HepG2 (cell line): ENCODE measurements around the gene DDRGK1. TPM values are rescaled to one million over a fixed set of nuclear protein-coding genes. Genes with fewer than 3 reads are reported as not detected.

Experiments used
- ARID4A ChIP-seq: sonication (generic); formaldehyde crosslinking; IDR thresholded peaks from 2 replicates; pipeline ENCODE4 v1.5.0; 2020; ENCODE audit warnings: mild to moderate bottlenecking, missing genetic modification reagents, borderline replicate concordance
- ATF1 ChIP-seq: IDR thresholded peaks from 2 replicates; pipeline ENCODE4 v1.6.1; 2016; ENCODE audit warnings: mild to moderate bottlenecking, control low read depth
- ATF2 ChIP-seq: sonication (generic); formaldehyde crosslinking; IDR thresholded peaks from 2 replicates; pipeline ENCODE4 v1.4.0; 2020; ENCODE audit warnings: missing genetic modification reagents
- CREB3 ChIP-seq: sonication (generic); formaldehyde crosslinking; IDR thresholded peaks from 2 replicates; pipeline ENCODE4 v1.5.0; 2020; ENCODE audit warnings: missing genetic modification reagents
- CREBL2 ChIP-seq: sonication (generic); formaldehyde crosslinking; IDR thresholded peaks from 2 replicates; pipeline ENCODE4 v1.8.1; 2023; ENCODE audit warnings: missing genetic modification reagents, mild to moderate bottlenecking, borderline replicate concordance
- ELF4 ChIP-seq: sonication (generic); formaldehyde crosslinking; IDR thresholded peaks from 2 replicates; pipeline ENCODE4 v1.5.0; 2020; ENCODE audit warnings: missing genetic modification reagents, mild to moderate bottlenecking, moderate library complexity, borderline replicate concordance
- FOXC1 ChIP-seq: sonication (generic); formaldehyde crosslinking; IDR thresholded peaks from 2 replicates; pipeline ENCODE4 v1.8.0; 2022; ENCODE audit warnings: mild to moderate bottlenecking, missing genetic modification reagents, borderline replicate concordance
- FUBP1 ChIP-seq: sonication (generic); formaldehyde crosslinking; IDR thresholded peaks from 2 replicates; pipeline ENCODE4 v1.5.1; 2020; ENCODE audit warnings: missing genetic modification reagents, mild to moderate bottlenecking, borderline replicate concordance
- HMG20A ChIP-seq: IDR thresholded peaks from 2 replicates; pipeline ENCODE4 v1.6.1; 2016; ENCODE audit warnings: borderline replicate concordance
- KDM4B ChIP-seq: sonication (generic); formaldehyde crosslinking; IDR thresholded peaks from 2 replicates; pipeline ENCODE4 v1.4.0; 2020; ENCODE audit warnings: missing genetic modification reagents
- MBD4 ChIP-seq: IDR thresholded peaks from 2 replicates; pipeline ENCODE4 v1.6.1; 2012; ENCODE audit warnings: low read length, inconsistent platforms, borderline replicate concordance
- MIXL1 ChIP-seq: IDR thresholded peaks from 2 replicates; pipeline ENCODE4 v1.6.1; 2016
- NKX3-1 ChIP-seq: sonication (generic); formaldehyde crosslinking; IDR thresholded peaks from 2 replicates; pipeline ENCODE4 v1.5.0; 2020; ENCODE audit warnings: missing genetic modification reagents
- NR3C1 ChIP-seq: sonication (generic); formaldehyde crosslinking; IDR thresholded peaks from 2 replicates; pipeline ENCODE4 v1.4.0; 2020; ENCODE audit warnings: missing genetic modification reagents
- PHF5A ChIP-seq: IDR thresholded peaks from one replicate; pipeline ENCODE4 v1.6.1; 2018; ENCODE audit warnings: low read depth, missing genetic modification reagents; ENCODE audit not compliant: unreplicated experiment
- SOX5 ChIP-seq: IDR thresholded peaks from 2 replicates; pipeline ENCODE4 v1.6.1; 2016; ENCODE audit warnings: borderline replicate concordance
- SRSF1 ChIP-seq: fragments of 200-400 bp; formaldehyde crosslinking; optimal IDR thresholded peaks from 2 replicates; pipeline ENCODE3; 2017; ENCODE audit warnings: mild to moderate bottlenecking, low read depth, low read length, moderate library complexity
- SRY ChIP-seq: sonication (generic); formaldehyde crosslinking; IDR thresholded peaks from 2 replicates; pipeline ENCODE4 v1.8.0; 2022; ENCODE audit warnings: mild to moderate bottlenecking, missing genetic modification reagents
- ZKSCAN5 ChIP-seq: sonication (generic); formaldehyde crosslinking; IDR thresholded peaks from 2 replicates; pipeline ENCODE4 v1.5.1; 2020; ENCODE audit warnings: mild to moderate bottlenecking, missing genetic modification reagents
- ZNF136 ChIP-seq: sonication (generic); formaldehyde crosslinking; IDR thresholded peaks from 2 replicates; pipeline ENCODE4 v1.8.1; 2022; ENCODE audit warnings: low read depth, mild to moderate bottlenecking, moderate library complexity, missing genetic modification reagents
- polyA plus RNA-seq, 8 experiments: library from polyadenylated mRNA; depleted of rRNA in 3 of 8; stranded (reverse) in 7 of 8; unstranded in 1 of 8; fragments of >200 nt; fragmentation: Illumina TruSeq in 4 of 8; extraction: Trizol in 4 of 8; gene quantifications; 2 replicates each; pipeline versions ENCODE4 v1.2.1 to v1.2.3, GENCODE V29; 2011 to 2016; ENCODE audit warnings: low read depth in 4 of 8, missing spikeins in 1 of 8, mixed read lengths in 1 of 8; ENCODE audit not compliant: insufficient read depth in 1 of 8
- total RNA-seq, 5 experiments: library from RNA; depleted of rRNA; stranded (reverse); fragments of >200 nt; fragmentation: Illumina TruSeq; extraction: Trizol; gene quantifications; 2 replicates each; pipeline ENCODE4 v1.2.3, GENCODE V29; 2016; ENCODE audit warnings: low read depth in 1 of 5

The DDRGK1 gene
- total and polyA plus RNA-seq, 2 of the 13 experiments (the other 11 are each of a cell fraction or from before 2014, with no cell fraction given) = 96.7 to 149 TPM

GRCh38 chr20:3224681-3225421 lies 20.4 kb upstream of the DDRGK1 start (continued):
- TF ChIP-seq ATF2 (CRISPR knock-in tag) = peak; percentile 79
- peak; percentile 62; the same call in 1 of the 2 replicates for TF ChIP-seq ARID4A
- TF ChIP-seq KDM4B = no peak
- TF ChIP-seq HMG20A (CRISPR knock-in tag) = peak; percentile 68; the same call in 1 of the 2 replicates
- TF ChIP-seq ZKSCAN5 = no peak
- peak; percentile 92 for TF ChIP-seq SOX5
- peak; percentile 79; the same call in 1 of the 2 replicates for TF ChIP-seq ZNF136
- TF ChIP-seq CREBL2 (CRISPR knock-in tag) = 0 out of 2 replicates have a peak, but pooled peaks have one; percentile 19
- no peak for TF ChIP-seq FUBP1
- TF ChIP-seq ELF4 (CRISPR knock-in tag) = no peak
- no peak for TF ChIP-seq NR3C1 (CRISPR knock-in tag)
- TF ChIP-seq SRY = peak; percentile 60; the same call in 1 of the 2 replicates
- peak; percentile 97 for TF ChIP-seq MIXL1 (CRISPR knock-in tag)
- peak; percentile 39; the same call in 1 of the 2 replicates for TF ChIP-seq FOXC1 (CRISPR knock-in tag)
- peak; percentile 85 for TF ChIP-seq PHF5A (CRISPR knock-in tag)
- TF ChIP-seq NKX3-1 (CRISPR knock-in tag) = no peak
- TF ChIP-seq ATF1 (CRISPR knock-in tag) = 0 out of 2 replicates have a peak, but pooled peaks have one; percentile 21
- TF ChIP-seq SRSF1 = no peak
- no peak for TF ChIP-seq MBD4
- no peak; the same call in 1 of the 2 replicates for TF ChIP-seq CREB3 (CRISPR knock-in tag)
